ENCODE data around the gene TBCC.
"Not testable (repeated sequence)": the region's sequence is repeated elsewhere in the genome, so short reads cannot be mapped to it uniquely, and the experiment has no call there.

The TBCC gene

GRCh38 chr6:42727627-42728026 lies 18.3 kb downstream of the TBCC start:
- no peak for DNase-seq

DNA sequence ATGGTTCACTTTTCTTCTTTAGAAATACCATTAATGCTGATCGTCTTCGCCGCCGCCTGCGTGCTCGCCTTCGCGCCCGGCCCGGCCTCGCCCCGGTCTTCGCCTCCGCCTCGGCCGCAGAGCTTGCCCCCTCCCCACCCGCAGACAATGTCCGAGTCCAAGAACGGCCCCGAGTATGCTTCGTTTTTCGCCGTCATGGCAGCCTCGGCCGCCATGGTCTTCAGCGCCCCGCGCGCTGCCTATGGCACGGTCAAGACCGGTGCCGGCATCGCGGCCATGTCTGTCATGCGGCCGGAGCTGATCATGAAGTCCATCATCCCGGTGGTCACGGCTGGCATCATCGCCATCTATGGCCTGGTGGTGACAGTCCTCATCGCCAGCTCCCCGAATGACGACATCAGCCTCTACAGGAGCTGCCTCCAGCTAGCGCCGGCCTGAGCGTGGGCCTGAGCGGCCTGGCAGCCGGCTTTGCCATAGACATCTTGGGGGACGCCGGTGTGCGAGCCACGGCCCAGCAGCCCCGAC lies 18.8 kb downstream of the TBCC start:
- DNase-seq, result no peak

DNA sequence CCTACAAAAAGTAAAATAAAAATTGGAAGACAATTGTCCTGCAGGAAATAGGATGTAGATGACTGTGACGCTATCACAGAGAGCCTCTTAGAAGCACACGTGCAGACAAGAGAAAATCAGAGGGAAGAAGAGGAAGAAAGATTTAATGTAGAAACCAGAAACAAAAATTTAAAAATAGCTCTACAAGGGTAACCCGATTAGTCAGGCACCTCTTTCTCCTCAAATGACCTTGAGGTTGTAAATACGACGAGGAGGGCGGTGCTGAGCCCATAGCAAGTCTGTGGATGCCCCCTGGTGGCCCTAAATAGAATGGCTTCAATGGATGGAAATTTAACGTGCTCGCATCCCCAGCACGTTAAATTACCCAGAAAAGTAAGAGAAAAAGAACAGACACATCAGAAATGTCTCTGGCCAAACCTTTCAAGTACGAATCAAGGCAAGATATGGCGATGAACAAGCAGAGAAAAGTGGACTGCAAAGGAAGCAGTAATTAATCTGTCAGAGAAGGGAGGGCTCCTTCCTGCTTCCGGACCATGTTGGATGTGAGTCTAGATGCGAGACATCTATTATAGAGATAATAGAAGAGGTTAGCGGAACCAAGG lies 19.3 kb downstream of the TBCC start:
- peak; percentile 85 for DNase-seq

DNA sequence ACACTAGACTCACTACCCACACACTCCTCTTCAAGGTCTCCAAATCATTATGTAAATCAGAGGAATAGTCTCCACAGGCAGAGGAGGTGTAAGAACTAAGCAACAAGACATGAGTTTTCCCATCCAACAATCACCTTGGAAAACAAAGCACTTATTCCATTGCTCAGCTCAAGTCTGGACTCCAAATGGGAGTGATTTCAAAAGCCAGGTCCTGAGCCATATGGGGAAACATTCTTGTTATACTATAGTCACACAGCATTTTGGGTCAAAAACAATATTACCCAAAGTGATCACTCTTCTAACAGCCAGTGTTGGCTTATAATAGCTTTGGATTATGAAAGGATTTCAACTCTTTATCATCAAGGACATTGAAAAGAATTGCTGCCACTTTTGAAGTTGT lies 19.9 kb downstream of the TBCC start:
- DNase-seq, result no peak

DNA sequence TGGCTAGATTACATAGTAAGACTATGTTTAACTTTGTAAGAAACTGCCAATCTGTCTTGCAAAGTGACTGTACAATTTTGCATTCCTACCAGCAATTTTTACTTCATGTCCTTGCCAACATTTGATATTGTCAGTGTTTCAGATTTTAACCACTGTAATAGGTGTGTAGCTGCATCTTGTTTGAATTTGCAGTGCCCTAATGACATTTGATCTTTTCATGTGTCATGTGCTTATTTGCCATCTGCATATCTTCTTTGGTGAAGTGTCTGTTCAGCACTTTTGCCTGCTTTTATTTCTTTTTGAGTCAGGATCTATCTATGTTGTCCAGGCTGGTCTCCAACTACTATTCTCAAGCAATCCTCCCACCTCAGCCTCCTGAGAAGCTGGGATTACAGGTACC lies 21.1 kb downstream of the TBCC start:
- no peak for DNase-seq

- no peak for DNase-seq
Observed at GRCh38 chr6:42722497-42722896, 23.4 kb downstream of the TBCC start, which contains the start of gene PRPH2. TSS of gene PRPH2 (minus strand) at chr6:42722597. CDS start at chr6:42722334, 263 bp downstream.

DNA sequence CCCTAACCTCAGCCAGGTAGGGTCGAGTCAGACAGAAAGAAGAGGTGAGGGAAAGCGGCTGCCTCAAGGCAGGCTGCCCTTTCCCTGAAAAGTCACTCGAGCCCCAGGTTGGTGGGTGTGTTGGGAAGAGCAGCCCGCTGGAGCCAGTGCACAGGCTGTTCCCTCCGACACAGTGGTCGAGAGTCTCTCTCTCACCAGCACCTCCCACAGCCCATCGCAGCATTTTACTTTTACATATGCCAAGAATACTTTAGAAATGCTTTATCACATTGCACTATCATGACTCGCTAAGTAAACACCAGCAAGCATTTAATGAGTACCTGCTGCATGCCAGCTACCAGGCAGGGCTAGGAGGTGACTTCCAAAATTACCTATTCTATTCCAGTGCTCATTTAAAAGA lies 25.2 kb downstream of the TBCC start:
- DNase-seq, result no peak

- DNase-seq, result no peak
Observed at GRCh38 chr6:42715871-42716270, 30.0 kb downstream of the TBCC start.

DNA sequence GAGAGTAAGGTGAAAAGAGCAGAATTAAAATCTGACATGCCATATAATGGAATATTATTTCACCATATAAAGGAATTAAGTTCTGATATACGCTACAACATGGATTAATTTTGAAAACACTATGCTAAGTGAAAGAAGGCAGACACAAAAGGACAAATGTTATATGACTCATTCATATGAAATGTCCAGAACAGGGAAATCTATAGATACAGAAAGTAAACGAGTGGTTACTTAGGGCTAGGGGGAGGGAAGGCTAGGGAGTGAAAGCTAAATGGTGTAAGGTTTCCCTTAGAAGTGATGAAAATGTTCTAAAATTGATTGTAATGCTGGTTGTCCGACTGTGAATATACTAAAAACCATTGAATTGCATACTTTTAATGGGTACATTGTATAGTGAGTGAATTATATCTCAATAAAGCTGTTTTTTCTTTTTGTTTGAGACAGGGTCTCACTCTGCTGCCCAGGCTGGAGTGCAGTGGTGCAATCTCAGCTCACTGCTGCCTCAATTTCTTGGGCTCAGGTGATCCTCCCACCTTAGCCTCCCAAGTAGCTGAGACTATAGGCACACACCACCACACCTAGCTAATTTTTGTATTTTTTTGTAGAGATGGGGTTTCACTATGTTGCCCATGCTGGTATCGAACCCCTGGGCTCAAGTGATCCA lies 31.7 kb downstream of the TBCC start:
- DNase-seq, result no peak

DNA sequence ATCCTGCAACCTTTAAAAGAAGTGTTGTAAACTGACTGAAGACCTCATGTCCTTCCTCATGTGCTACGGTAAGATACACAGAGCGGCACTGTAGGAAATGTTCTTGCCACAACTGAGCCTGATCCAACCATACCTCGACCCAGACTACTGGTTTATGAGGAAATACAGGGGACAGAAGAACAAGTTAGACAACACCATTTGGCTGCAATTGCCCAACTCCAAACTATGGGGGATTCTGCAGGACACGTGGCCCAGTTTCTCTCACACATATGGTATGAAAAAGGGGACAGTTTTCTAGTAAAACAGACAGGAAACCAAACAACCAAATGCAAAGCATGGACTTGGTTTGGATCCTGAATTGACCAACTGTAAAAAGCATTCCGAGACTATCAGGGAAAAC lies 34.0 kb downstream of the TBCC start:
- DNase-seq, result no peak

DNA sequence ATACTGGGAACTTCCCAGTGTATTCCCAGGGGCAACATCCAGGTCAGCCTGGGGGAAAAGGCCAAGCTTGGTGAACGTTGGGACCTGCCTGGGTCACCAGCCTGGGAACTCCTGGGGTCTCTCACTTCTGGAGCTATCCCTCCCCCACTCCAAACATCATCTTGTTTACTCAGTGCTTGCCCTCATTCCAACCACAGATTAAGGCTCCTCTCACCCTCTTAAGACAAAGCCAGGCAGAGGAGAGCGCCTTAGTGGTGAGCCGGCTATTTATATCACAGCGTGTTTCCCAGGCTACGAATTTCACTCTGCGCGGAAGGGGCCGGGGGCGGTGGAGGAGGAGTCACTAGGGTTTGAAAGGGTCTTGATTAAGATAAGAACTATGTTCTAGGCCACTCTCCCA lies 35.6 kb downstream of the TBCC start:
- no peak for DNase-seq

DNA sequence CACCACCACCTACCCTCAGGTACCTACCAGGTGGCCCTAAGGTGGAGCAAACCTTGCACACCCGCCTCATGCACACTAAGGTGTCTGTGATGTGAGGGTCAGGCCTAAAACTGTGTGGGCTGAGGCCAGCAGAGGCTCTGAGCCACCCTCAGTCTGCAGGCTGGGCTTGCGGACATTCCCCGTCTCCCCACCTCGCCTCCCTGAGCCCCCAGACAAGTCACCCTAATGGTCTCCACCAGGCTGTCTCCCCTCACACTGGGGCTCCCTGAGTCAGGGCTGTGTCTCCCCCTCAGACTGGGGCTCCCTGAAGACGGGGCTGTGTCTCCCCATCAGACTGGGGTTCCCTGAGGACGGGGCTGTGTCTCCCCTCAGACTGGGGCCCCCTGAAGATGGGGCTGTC lies 36.0 kb downstream of the TBCC start:
- DNase-seq, result no peak

DNA sequence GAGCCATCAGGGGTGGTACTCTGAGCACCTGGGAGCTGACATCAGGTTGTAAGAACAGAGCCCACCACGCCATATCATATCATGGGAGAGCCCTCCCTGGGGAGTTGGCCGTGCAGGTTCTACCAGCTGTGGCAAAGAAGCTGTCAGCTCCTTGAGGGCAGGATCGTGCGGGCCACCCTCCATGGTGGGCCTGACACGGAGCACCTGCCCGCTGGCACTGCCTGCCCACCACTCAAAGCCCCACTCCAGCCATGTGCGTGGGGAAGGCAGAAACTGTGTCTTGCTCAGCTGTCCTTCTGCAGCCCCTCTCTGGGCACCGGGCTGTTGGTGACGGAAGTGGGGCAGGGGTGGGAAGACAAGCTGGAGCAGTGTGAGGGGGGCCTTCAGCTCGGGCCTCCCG lies 37.8 kb downstream of the TBCC start:
- no peak for DNase-seq

DNA sequence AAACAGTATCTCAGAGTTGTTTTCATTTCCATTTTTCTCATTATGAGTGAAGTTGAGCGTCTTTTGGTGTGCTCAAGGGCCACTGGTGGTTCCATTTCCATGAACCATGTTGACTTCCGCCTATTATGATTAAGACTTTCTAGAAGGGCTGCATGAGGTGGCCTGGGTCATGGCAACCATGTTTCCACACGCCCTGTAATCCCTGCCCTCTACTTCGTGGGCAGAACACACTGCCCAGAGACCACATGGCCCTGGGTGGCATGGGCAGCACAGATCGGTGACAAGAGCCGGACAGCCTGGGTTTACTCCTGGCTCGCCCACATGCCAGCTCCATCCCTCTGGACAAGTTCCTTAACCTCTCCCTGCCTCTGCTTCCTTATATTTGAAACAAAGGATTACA lies 38.3 kb downstream of the TBCC start:
- no peak for DNase-seq

DNA sequence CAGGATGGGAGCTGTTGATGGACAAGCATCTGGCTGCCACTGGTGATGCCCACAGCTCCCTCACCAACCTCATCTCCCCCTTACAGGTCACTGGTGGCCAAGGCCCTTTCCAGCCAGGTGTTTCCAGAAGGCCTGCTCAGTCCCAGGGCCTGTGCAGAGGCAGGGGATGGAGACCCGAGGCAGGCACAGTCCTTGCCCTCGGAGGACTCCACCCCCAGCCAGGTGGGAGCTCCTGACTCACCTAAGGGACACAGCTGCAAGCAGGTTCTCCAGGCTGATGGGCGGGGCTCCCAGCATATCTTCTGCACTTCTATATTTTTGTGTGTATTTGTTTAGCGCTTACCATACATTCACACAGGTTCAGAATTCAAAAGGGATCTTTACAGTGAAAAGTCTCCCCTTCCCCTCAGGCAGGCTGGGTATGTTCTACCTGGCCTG lies 40.9 kb downstream of the TBCC start:
- DNase-seq, result no peak

GRCh38 chr6:42704251-42704936 lies 41.5 kb downstream of the TBCC start:
- no peak for DNase-seq

DNA sequence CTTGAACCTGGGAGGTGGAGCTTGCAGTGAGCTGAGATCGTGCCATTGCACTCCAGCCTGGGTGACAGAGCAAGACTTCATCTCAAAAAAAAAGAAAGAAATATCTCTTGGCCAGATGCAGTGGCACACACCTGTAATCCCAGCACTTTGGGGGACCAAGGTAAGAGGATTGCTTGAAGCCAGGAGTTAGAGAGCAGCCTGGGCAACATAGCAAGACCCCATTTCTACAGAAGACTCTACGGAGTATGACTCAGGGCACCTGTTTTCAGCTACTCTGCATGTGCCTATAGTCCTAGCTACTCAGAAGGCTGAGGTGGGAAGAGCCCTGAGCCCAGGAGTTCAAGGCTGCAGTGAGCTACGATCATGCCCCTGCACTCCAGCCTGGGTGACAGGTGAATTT lies 43.1 kb downstream of the TBCC start:
- not testable (repeated sequence) for DNase-seq

DNA sequence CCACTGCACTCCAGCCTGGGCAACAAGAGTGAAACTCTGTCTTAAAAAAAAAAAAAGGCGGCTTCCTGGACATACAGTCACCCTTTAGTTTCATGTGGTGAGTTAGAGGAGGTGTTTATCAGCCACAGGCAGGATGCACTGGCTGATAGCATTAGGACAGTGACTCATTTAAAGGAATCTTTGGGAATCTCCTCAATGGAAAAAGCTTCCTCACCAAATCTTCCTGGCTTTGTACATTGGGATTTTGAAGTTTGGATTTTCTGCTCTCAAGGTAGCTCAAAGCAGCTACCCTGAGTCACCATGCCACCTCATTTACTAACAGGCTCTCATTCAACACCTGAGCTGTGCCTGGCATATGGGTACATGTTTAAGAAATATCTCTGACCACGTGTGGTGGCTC lies 43.7 kb downstream of the TBCC start:
- no peak for DNase-seq

GRCh38 chr6:42698217-42698616 lies 47.7 kb downstream of the TBCC start:
- no peak for DNase-seq

DNA sequence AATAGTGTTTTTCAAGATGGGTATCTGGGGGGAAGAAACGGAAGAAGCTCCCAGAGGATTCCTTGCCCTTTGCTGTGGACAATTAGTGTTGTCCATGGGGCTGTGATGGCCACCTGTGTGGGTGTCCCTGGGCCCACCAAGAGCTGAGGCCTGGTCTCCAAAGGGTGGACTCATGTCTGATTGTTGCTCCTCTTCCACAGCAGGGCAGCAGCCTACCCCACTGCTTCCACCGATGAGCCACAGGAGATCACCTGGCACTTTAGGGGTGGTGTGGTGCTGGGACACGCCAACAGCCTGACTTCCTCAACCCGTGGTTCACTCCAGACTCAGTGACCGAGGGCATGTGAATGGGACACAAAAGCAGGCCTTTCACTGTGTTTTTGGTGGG lies 48.6 kb downstream of the TBCC start:
- DNase-seq, result no peak

DNA sequence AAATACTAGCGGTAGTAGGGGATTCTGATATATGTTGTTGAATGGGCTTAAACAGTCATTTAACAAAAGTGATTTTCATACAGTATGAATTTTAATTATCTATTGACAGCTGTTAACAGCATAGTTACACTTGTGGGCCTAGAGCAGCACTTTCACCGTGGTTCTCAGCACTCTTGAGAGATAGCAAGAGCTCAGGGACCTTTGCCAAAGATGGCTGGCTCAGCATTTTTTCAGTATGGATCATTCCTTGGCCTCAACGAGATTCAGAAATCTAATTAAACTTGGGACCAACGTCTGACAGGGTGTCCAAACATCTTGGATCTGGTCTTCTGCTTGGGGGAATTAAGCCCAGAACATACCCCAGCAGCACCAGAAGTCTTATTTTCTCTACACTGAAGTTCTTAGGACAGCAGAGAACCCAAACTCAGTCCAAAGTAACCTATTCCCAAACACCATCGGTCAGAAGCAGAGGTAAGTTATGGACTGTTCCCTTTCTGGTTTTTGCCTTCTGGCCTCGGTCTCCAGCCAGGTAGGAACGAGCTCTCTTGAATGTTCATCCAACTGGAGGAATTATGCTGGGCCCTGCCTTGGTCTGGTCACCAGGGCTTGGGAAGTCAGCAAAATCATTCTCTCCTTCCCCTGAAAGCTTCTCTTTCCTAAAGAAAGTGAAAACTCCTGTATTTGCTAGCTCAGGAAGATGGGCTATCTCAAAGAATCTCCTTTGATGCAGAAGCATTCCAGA lies 49.2 kb downstream of the TBCC start:
- DNase-seq, result no peak

DNA sequence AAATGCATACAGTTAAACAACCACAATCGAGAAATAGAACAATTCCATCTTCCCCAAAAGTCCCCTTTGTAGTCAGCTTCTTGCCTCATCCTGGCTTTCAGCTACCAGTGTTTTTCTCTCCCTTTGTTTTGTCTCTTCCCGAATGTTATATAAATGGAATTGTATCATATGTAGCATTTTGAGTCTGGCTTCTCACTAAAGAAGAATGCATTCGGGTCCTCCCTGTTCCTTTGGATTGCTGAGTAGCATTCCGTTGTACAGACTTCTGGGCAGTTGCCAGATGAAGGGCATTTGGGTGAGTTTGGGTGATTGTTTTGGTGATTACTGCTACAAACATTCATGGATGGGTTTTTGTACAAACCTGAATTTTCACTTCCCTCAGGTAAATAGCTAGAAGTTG lies 51.3 kb downstream of the TBCC start:
- DNase-seq, result no peak

Data from CD4-positive, alpha-beta T cell treated with Interleukin-15 for 1 hour (primary cell).